Femur (tissue), 1 donor: Measurements from ENCODE around the gene KLHL17.

Source experiments
- DNase-seq: peaks from one replicate; pipeline ENCODE4 v3.0.0-alpha.2; 2017

The KLHL17 gene

GRCh38 chr1:960363-961131 lies at the start of gene KLHL17:
KLHL17 (plus strand) TSS chr1:960584; CDS start chr1:960694, 110 bp downstream.
- DNase-seq = peak; percentile 76

- DNase-seq = peak; percentile 35
Measured at GRCh38 chr1:910881-911721, 49.3 kb upstream of the KLHL17 start.

- peak; percentile 20 for DNase-seq
Measured at GRCh38 chr1:911875-912739, 48.3 kb upstream of the KLHL17 start.

DNA sequence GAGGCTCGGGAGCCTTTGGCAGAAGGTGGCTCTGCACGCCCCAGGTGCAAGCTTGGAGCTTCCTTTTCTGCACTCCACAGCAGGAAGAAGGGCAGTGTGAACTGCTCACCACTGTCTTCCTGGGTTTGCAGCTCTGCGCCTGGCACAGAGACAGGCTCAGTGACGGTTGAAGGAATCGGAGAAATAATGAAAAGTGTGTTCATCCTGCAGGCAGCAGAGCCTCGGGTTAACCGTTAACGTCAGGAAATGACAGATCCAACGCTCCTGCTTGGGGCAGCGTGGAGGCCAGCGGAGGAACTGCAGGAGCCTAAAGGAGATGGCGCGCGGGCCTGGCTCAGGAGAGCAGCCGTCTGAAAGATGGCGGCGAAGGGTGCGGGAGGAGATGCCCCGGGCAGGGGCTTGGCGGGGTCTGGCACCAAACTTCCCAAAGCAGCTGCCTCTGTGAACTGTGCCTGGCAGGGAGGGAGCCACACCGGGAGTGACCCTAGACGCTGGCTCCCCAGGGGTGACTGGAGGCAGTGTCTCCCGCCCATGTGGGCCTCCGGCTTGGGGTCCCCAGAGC lies 47.6 kb upstream of the KLHL17 start:
- peak; percentile 26 for DNase-seq

DNA sequence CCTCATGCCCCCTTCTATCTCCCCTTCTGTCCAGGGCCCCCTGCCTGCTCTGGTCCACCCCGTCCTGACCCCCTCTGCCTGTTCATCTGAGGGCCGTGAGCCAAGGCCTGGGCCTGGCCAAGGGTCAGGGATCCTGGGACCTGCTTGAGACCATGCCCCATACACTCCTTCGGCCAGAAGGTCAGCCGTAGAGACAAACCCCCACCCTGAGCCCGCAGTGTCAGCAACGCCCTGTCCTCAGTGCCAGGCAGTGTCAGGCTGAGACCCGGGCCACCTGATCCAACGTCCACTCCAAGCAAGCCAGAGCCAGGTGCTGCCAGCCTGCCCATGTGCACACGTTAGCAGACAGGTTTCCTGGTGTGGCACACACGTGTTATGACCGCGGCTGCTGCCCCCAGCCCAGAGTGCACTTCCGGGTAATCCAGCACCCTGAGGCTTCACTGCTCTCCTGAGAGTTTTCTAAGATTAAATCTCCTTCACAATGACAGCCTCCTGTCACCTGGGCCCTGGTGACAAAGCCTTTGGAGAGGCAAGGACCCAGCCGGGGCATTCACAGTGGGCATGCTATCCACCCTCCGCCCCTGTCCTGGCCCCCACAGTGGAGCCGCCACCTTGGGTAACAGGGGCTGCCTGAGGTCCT lies 46.8 kb upstream of the KLHL17 start:
- DNase-seq = peak; percentile 28

GRCh38 chr1:914131-914890 lies 46.1 kb upstream of the KLHL17 start:
- DNase-seq = no peak

DNA sequence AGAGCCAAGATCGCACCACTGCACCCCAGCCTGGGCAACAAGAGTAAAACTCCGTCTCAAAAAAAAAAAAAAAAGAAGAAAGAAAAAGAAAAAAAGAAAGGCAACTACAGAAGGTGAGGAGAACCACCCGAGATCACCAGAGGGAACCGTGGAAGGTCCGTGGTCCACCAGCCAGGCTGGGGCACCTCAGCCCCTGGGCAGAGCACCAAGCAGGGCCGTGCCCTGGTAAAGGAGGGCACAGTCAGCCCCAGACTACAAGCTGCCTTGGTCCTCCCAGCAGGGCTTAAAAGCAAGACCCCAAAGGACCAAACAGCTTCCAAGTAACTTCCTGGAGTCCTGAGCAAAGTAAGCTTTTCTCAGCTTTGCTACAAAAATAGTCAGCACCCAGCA lies 45.5 kb upstream of the KLHL17 start:
- DNase-seq = no peak

GRCh38 chr1:915295-916172 lies 44.9 kb upstream of the KLHL17 start:
- DNase-seq = peak; percentile 19

- no peak for DNase-seq
Measured at GRCh38 chr1:916173-917075, 44.0 kb upstream of the KLHL17 start.

- no peak for DNase-seq
Measured at GRCh38 chr1:917076-917459, 43.3 kb upstream of the KLHL17 start.

GRCh38 chr1:917466-918091 lies 42.8 kb upstream of the KLHL17 start:
- no peak for DNase-seq

GRCh38 chr1:918353-918752 lies 42.0 kb upstream of the KLHL17 start:
- no peak for DNase-seq

- DNase-seq = no peak
Measured at GRCh38 chr1:918843-919242, 41.5 kb upstream of the KLHL17 start.

DNA sequence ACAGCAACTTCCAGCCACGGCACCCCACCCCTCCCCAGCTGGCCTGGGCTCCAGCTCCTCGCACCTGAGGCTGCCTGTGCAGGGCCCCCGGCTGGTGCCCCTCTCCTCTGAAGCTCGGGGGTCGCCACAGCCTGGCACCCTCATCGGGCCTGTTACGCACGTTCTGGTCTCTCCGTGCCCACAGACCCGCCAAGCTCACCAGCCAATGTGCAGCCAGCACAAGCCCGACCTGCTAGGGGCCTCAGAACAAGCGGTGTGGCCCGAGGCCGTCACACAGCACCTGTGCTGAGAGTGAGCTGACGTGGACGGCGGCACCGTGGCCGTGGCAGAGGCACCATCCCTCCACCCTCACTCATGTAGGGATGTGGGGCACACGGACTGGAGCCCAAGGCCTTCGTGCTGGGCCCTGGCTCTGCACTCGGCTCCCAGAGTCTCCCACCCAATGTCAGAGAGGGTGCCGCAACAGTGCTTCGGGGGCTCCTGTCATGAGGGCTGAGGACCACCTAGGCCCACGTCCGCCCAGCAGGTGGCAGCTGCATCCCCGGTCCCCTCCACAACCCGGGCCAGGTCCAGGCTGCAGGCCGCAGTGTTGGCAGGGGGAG lies 41.0 kb upstream of the KLHL17 start:
- no peak for DNase-seq

DNA sequence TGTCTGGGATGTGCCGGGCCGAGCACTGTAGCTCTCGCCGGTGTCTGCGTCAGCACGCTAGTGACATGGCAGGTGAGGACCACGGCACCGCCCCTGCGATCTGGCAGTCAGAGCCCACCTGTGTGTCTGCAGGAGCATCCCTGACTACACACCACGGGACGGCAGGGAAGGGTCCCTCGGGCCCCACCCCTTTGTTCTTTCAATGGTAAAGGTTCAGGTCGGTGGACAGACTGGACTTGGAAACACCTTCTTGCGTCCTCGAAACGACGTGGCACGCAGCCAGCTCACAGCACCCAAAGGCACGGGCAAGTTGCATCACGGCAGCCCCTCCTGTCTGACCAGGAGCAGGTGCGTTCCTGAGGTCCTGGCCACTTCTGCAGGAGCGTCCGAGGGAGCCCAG lies 40.4 kb upstream of the KLHL17 start:
- no peak for DNase-seq

- no peak for DNase-seq
Measured at GRCh38 chr1:920521-920920, 39.9 kb upstream of the KLHL17 start.

GRCh38 chr1:921011-921837 lies 39.2 kb upstream of the KLHL17 start:
- peak; percentile 83 for DNase-seq
